Neuron (in vitro differentiated cells): Measurements from ENCODE around the gene ETF1.

Experiments
- H2AFZ ChIP-seq: one replicate; pipeline ENCODE4 v1.6.1; 2013; ENCODE audit warnings: low read depth, mild to moderate bottlenecking, inconsistent platforms, low read length, moderate library complexity
- H3K27me3 ChIP-seq: one replicate; pipeline ENCODE4 v1.6.1; 2013; ENCODE audit warnings: low read length; ENCODE audit not compliant: insufficient read depth
- H3K36me3 ChIP-seq: one replicate; pipeline ENCODE4 v1.6.1; 2013; ENCODE audit warnings: low read length; ENCODE audit not compliant: insufficient read depth
- H3K4me1 ChIP-seq: one replicate; pipeline ENCODE4 v1.6.1; 2013; ENCODE audit warnings: low read length; ENCODE audit not compliant: insufficient read depth
- H3K4me3 ChIP-seq: 2 replicates; pipeline ENCODE4 v1.5.1; 2013; ENCODE audit warnings: mild to moderate bottlenecking, low read length, moderate library complexity
- H3K9me3 ChIP-seq: one replicate; pipeline ENCODE4 v1.6.1; 2013; ENCODE audit warnings: low read length

ETF1 gene

GRCh38 chr5:138542956-138543729, at the start of gene ETF1:
TSS of gene ETF1 (minus strand) at chr5:138543236. CDS start at chr5:138542918, 318 bp downstream.
- Histone ChIP-seq H2AFZ (peak within 1 kb of the TSS; percentile 64), H3K4me3 (peak within 1 kb of the TSS; percentile 96), H3K9me3 (no peaks in the 10 kb centered on the region), H3K4me1 (peaks cover 27% of the 10 kb centered on the region), H3K36me3 (peaks cover 25% of the 10 kb centered on the region), H3K27me3 (no peaks in the 10 kb centered on the region)

GRCh38 chr5:138588013-138588788, 45.2 kb upstream of the ETF1 start:
- Histone ChIP-seq H2AFZ (no peak overlapping the region), H3K4me1 (no peaks in the 10 kb centered on the region), H3K36me3 (no peaks in the 10 kb centered on the region), H3K27me3 (no peaks in the 10 kb centered on the region), H3K9me3 (no peaks in the 10 kb centered on the region), H3K4me3 (no peak overlapping the region)

GRCh38 chr5:138585157-138585556, 42.1 kb upstream of the ETF1 start:
- no peaks in the 10 kb centered on the region for H3K9me3 ChIP-seq

GRCh38 chr5:138583984-138584637, 41.1 kb upstream of the ETF1 start:
- H3K4me3 ChIP-seq, result no peak overlapping the region
- no peaks in the 10 kb centered on the region for H3K9me3 ChIP-seq
- no peaks in the 10 kb centered on the region for H3K4me1 ChIP-seq
- peaks cover 3% of the 10 kb centered on the region for H3K27me3 ChIP-seq
- H2AFZ ChIP-seq, result no peak overlapping the region
- no peaks in the 10 kb centered on the region for H3K36me3 ChIP-seq

More at GRCh38 chr5:138585157-138585556, 42.1 kb upstream of the ETF1 start:
- Histone ChIP-seq H2AFZ (no peak overlapping the region), H3K36me3 (no peaks in the 10 kb centered on the region), H3K4me3 (no peak overlapping the region), H3K4me1 (no peaks in the 10 kb centered on the region), H3K27me3 (peaks cover 3% of the 10 kb centered on the region)

- peaks cover 3% of the 10 kb centered on the region for H3K27me3 ChIP-seq
- no peaks in the 10 kb centered on the region for H3K36me3 ChIP-seq
- H2AFZ ChIP-seq, result no peak overlapping the region
- H3K4me3 ChIP-seq, result no peak overlapping the region
- H3K4me1 ChIP-seq, result no peaks in the 10 kb centered on the region
- H3K9me3 ChIP-seq, result no peaks in the 10 kb centered on the region
Measured at GRCh38 chr5:138582959-138583358, 39.9 kb upstream of the ETF1 start.

- Histone ChIP-seq H3K4me1 (peaks cover 5% of the 10 kb centered on the region), H2AFZ (no peak overlapping the region), H3K27me3 (peaks cover 3% of the 10 kb centered on the region), H3K36me3 (no peaks in the 10 kb centered on the region), H3K4me3 (no peak overlapping the region), H3K9me3 (no peaks in the 10 kb centered on the region)
Measured at GRCh38 chr5:138580777-138581176, 37.7 kb upstream of the ETF1 start.

- Histone ChIP-seq H3K9me3 (no peaks in the 10 kb centered on the region), H3K4me1 (peaks cover 5% of the 10 kb centered on the region), H2AFZ (no peak overlapping the region), H3K36me3 (no peaks in the 10 kb centered on the region), H3K27me3 (peaks cover 3% of the 10 kb centered on the region), H3K4me3 (no peak overlapping the region)
Measured at GRCh38 chr5:138580001-138580400, 37.0 kb upstream of the ETF1 start.

- Histone ChIP-seq H3K36me3 (no peaks in the 10 kb centered on the region), H3K4me3 (no peak overlapping the region), H3K27me3 (peaks cover 3% of the 10 kb centered on the region), H3K9me3 (no peaks in the 10 kb centered on the region), H3K4me1 (peaks cover 5% of the 10 kb centered on the region), H2AFZ (no peak overlapping the region)
Measured at GRCh38 chr5:138579517-138579863, 36.5 kb upstream of the ETF1 start.

- Histone ChIP-seq H3K9me3 (no peaks in the 10 kb centered on the region), H2AFZ (no peak overlapping the region), H3K36me3 (peaks cover 10% of the 10 kb centered on the region), H3K4me1 (peaks cover 14% of the 10 kb centered on the region), H3K4me3 (no peak overlapping the region), H3K27me3 (peaks cover 3% of the 10 kb centered on the region)
Measured at GRCh38 chr5:138577452-138577851, 34.4 kb upstream of the ETF1 start.

- Histone ChIP-seq H3K9me3 (no peaks in the 10 kb centered on the region), H3K4me1 (peaks cover 14% of the 10 kb centered on the region), H2AFZ (peak within 1 kb of the TSS; percentile 2), H3K4me3 (peak within 1 kb of the TSS; percentile 94), H3K36me3 (peaks cover 27% of the 10 kb centered on the region), H3K27me3 (no peaks in the 10 kb centered on the region)
Measured at GRCh38 chr5:138575194-138576015, 32.4 kb upstream of the ETF1 start, which contains the start of gene HSPA9. TSS of gene HSPA9 (minus strand) at chr5:138575401. CDS start at chr5:138575318, 83 bp downstream.

GRCh38 chr5:138574744-138575193, 31.7 kb upstream of the ETF1 start:
- H3K4me3 ChIP-seq, result peak overlapping the region; percentile 94
- no peak overlapping the region for H2AFZ ChIP-seq
- H3K27me3 ChIP-seq, result no peaks in the 10 kb centered on the region
- peaks cover 34% of the 10 kb centered on the region for H3K36me3 ChIP-seq
- no peaks in the 10 kb centered on the region for H3K9me3 ChIP-seq
- peaks cover 14% of the 10 kb centered on the region for H3K4me1 ChIP-seq

- H3K4me3 ChIP-seq, result peak overlapping the region; percentile 94
- peaks cover 40% of the 10 kb centered on the region for H3K36me3 ChIP-seq
- H2AFZ ChIP-seq, result no peak overlapping the region
- H3K9me3 ChIP-seq, result no peaks in the 10 kb centered on the region
- peaks cover 14% of the 10 kb centered on the region for H3K4me1 ChIP-seq
- no peaks in the 10 kb centered on the region for H3K27me3 ChIP-seq
Measured at GRCh38 chr5:138573949-138574670, 31.1 kb upstream of the ETF1 start.
